Stimulated activated CD8-positive, alpha-beta memory T cell treated with anti-CD3 and anti-CD28 coated beads, Interleukin-15, amount 100 ng/mL, for 4 hours (primary cell): ENCODE measurements around the gene OSCAR.

ENCODE experiments used
- DNase-seq, 2 donors: peaks; one replicate each; pipeline ENCODE4 v3.0.0-alpha.2; 2020; ENCODE audit warnings: low read depth in 2 of 2

Gene OSCAR

GRCh38 chr19:54094426-54095000 is 6.1 kb downstream of the OSCAR start:
- no peak for DNase-seq

GRCh38 chr19:54084410-54084809 is 16.2 kb downstream of the OSCAR start:
- DNase-seq, result no peak

- no peak for DNase-seq
Measured at GRCh38 chr19:54081032-54081431, 19.6 kb downstream of the OSCAR start, which contains the start of gene TARM1. TARM1 (minus strand) TSS chr19:54081365; CDS start chr19:54081340, 25 bp downstream.

- DNase-seq, result no peak
Measured at GRCh38 chr19:54077334-54077733, 23.3 kb downstream of the OSCAR start.

- no peak for DNase-seq
Measured at GRCh38 chr19:54074851-54075250, 25.8 kb downstream of the OSCAR start.

GRCh38 chr19:54073829-54074228 is 26.8 kb downstream of the OSCAR start:
- no peak for DNase-seq

- DNase-seq, result no peak
Measured at GRCh38 chr19:54069470-54069869, 31.1 kb downstream of the OSCAR start.

GRCh38 chr19:54063350-54064116 is 37.1 kb downstream of the OSCAR start, which contains the start of gene VSTM1:
VSTM1 (minus strand) TSS chr19:54063897; CDS start chr19:54063777, 120 bp downstream.
- DNase-seq, result no peak

- no peak for DNase-seq
Measured at GRCh38 chr19:54062643-54063042, 38.0 kb downstream of the OSCAR start.

GRCh38 chr19:54047616-54048015 is 53.0 kb downstream of the OSCAR start:
- no peak for DNase-seq

GRCh38 chr19:54045771-54046170 is 54.8 kb downstream of the OSCAR start:
- DNase-seq, result no peak
